WTC11 (cell line): ENCODE results near the gene CD320.

Source experiments
- CREM ChIP-seq: sonication (generic); formaldehyde crosslinking; IDR thresholded peaks from 2 replicates; pipeline ENCODE4 v1.8.1; 2022; ENCODE audit warnings: mild to moderate bottlenecking, missing genetic modification reagents, moderate library complexity
- SMAD4 ChIP-seq: sonication (generic); formaldehyde crosslinking; IDR thresholded peaks from 2 replicates; pipeline ENCODE4 v1.8.0; 2022; ENCODE audit warnings: mild to moderate bottlenecking, missing genetic modification reagents
- SOX15 ChIP-seq: fragments of 250-450 bp; sonication (Bioruptor Pico); IDR thresholded peaks from 2 replicates; pipeline ENCODE4 v1.9.0; 2021; ENCODE audit warnings: mild to moderate bottlenecking
- TF ChIP-seq, protein P1 (sequence below): sonication (generic); formaldehyde crosslinking; IDR thresholded peaks from 2 replicates; pipeline ENCODE4 v1.8.0; 2022; ENCODE audit warnings: mild to moderate bottlenecking, missing genetic modification reagents
- TF ChIP-seq, protein P2 (sequence below): fragments of 200-600 bp; IDR thresholded peaks from 2 replicates; pipeline ENCODE4 v1.8.0; 2022; ENCODE audit warnings: antibody characterized with exemption

DNA sequence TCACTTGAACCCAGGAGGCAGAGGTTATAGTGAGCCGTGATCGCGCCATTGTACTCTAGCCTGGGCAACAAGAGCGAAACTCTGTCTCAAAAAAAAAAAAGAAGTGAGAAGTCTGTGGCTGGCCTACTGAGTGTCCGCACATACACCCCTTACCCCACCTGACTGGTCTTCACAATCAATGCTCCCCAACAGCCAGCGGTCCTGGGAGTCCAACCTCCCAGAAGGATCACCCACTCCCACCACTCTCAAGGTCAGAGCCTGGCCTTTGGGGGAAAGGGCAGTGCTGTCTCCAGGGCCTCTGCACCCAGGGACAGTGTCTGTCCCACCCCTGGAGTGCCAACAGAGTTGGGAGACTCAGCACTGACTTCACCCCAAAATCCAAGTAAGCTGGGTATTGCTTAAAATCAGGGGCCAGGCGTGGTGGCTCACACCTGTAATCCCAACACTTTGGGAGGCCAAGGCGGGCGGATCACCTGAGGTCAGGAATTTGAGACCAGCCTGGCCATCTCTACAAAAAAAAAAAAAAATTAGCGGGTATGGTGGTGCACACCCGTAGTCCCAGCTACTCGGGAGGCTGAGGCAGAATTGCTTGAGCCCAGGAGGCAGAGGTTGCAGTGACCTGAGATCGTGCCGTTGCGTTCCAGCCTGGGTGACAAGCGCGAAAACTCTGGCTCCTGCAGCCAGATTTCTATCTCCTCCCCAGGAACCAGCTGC is 2.3 kb upstream of the CD320 start:
- TF ChIP-seq, protein P1, sequence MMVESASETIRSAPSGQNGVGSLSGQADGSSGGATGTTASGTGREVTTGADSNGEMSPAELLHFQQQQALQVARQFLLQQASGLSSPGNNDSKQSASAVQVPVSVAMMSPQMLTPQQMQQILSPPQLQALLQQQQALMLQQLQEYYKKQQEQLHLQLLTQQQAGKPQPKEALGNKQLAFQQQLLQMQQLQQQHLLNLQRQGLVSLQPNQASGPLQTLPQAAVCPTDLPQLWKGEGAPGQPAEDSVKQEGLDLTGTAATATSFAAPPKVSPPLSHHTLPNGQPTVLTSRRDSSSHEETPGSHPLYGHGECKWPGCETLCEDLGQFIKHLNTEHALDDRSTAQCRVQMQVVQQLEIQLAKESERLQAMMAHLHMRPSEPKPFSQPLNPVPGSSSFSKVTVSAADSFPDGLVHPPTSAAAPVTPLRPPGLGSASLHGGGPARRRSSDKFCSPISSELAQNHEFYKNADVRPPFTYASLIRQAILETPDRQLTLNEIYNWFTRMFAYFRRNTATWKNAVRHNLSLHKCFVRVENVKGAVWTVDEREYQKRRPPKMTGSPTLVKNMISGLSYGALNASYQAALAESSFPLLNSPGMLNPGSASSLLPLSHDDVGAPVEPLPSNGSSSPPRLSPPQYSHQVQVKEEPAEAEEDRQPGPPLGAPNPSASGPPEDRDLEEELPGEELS (CRISPR knock-in tag), result no peak
- TF ChIP-seq, protein P2, sequence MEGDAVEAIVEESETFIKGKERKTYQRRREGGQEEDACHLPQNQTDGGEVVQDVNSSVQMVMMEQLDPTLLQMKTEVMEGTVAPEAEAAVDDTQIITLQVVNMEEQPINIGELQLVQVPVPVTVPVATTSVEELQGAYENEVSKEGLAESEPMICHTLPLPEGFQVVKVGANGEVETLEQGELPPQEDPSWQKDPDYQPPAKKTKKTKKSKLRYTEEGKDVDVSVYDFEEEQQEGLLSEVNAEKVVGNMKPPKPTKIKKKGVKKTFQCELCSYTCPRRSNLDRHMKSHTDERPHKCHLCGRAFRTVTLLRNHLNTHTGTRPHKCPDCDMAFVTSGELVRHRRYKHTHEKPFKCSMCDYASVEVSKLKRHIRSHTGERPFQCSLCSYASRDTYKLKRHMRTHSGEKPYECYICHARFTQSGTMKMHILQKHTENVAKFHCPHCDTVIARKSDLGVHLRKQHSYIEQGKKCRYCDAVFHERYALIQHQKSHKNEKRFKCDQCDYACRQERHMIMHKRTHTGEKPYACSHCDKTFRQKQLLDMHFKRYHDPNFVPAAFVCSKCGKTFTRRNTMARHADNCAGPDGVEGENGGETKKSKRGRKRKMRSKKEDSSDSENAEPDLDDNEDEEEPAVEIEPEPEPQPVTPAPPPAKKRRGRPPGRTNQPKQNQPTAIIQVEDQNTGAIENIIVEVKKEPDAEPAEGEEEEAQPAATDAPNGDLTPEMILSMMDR, result no peak
- no peak for TF ChIP-seq SMAD4
- no peak for TF ChIP-seq SOX15
- no peak for TF ChIP-seq CREM (CRISPR knock-in tag)
